HUDEP-2 (cell line): ENCODE data around the gene TBX4.
"Not testable (repeated sequence)": the region's sequence is repeated elsewhere in the genome, so short reads cannot be mapped to it uniquely, and the experiment has no call there.

ENCODE experiments used
- DNase-seq, 76 experiments: peaks; one replicate each; lab custom pipeline; 2025; ENCODE audit not compliant: unreplicated experiment in 76 of 76; lab: John Stamatoyannopoulos, UW

Gene TBX4

GRCh38 chr17:61496174-61496956 is 44.1 kb downstream of the TBX4 start:
- no peak for DNase-seq

GRCh38 chr17:61496957-61497653 is 44.9 kb downstream of the TBX4 start:
- DNase-seq: no peak

- no peak for DNase-seq
Observed at GRCh38 chr17:61498042-61498994, 46.1 kb downstream of the TBX4 start.

GRCh38 chr17:61499632-61500031 is 47.4 kb downstream of the TBX4 start:
- DNase-seq: no peak

- no peak for DNase-seq
Observed at GRCh38 chr17:61500287-61500686, 48.1 kb downstream of the TBX4 start.

- DNase-seq: no peak
Observed at GRCh38 chr17:61502292-61502691, 50.1 kb downstream of the TBX4 start.

- DNase-seq: no peak
Observed at GRCh38 chr17:61503961-61504360, 51.7 kb downstream of the TBX4 start.

- no peak for DNase-seq
Observed at GRCh38 chr17:61504697-61505096, 52.5 kb downstream of the TBX4 start.

- DNase-seq: no peak
Observed at GRCh38 chr17:61505846-61506627, 53.8 kb downstream of the TBX4 start.

GRCh38 chr17:61507383-61508066 is 55.3 kb downstream of the TBX4 start:
- no peak for DNase-seq

- DNase-seq: no peak
Observed at GRCh38 chr17:61508912-61509311, 56.7 kb downstream of the TBX4 start.

- DNase-seq: not testable (repeated sequence)
Observed at GRCh38 chr17:61509454-61509853, 57.2 kb downstream of the TBX4 start.

- DNase-seq: no peak
Observed at GRCh38 chr17:61510237-61510636, 58.0 kb downstream of the TBX4 start.

- DNase-seq: no peak
Observed at GRCh38 chr17:61510991-61511390, 58.8 kb downstream of the TBX4 start.

GRCh38 chr17:61511480-61512182 is 59.4 kb downstream of the TBX4 start:
- DNase-seq: no peak

GRCh38 chr17:61514491-61514890 is 62.3 kb downstream of the TBX4 start:
- DNase-seq: no peak

GRCh38 chr17:61517265-61517664 is 65.0 kb downstream of the TBX4 start:
- no peak for DNase-seq

- no peak for DNase-seq
Observed at GRCh38 chr17:61517843-61518606, 65.8 kb downstream of the TBX4 start.
